Lower lobe of right lung (tissue), 2 donors: ENCODE measurements around the gene APOL4. TPM values are rescaled to one million over a fixed set of nuclear protein-coding genes. Genes with fewer than 3 reads are reported as not detected.
"Not testable (repeated sequence)": the region's sequence is repeated elsewhere in the genome, so short reads cannot be mapped to it uniquely, and the experiment has no call there.

Source experiments
- ATAC-seq, 2 donors: fragments of 200-7000 bp; cut with Tn5 transposase; one replicate each; pipeline ENCODE4 v1.9.1; 2020 to 2022; ENCODE audit warnings: mild to moderate bottlenecking in 2 of 2, moderate library complexity in 2 of 2
- DNase-seq: peaks from one replicate; pipeline ENCODE4 v3.0.0-alpha.2; 2020
- H3K27ac ChIP-seq: fragments of 200-600 bp; one replicate; pipeline ENCODE4 v1.8.0; 2022
- H3K27me3 ChIP-seq: fragments of 200-600 bp; one replicate; pipeline ENCODE4 v1.8.0; 2022; ENCODE audit warnings: low read depth
- H3K36me3 ChIP-seq: fragments of 200-600 bp; one replicate; pipeline ENCODE4 v1.8.0; 2022; ENCODE audit warnings: mild to moderate bottlenecking
- H3K4me1 ChIP-seq: fragments of 200-600 bp; one replicate; pipeline ENCODE4 v1.8.0; 2022
- H3K4me3 ChIP-seq: fragments of 200-600 bp; one replicate; pipeline ENCODE4 v1.8.0; 2022; ENCODE audit warnings: mild to moderate bottlenecking
- H3K9me3 ChIP-seq: fragments of 200-600 bp; one replicate; pipeline ENCODE4 v1.8.0; 2022
- intact Hi-C: fragments of 100-400 bp; cut with DNase I; formaldehyde crosslinking; loops from one replicate; pipeline ENCODE4 v1.11.0; 2022
- long read RNA-seq: library from polyadenylated mRNA; unstranded; transcript quantifications from one replicate; pipeline ENCODE4 v2.0.0, GENCODE V29; 2021
- total RNA-seq: library from RNA; stranded (reverse); fragmentation: NEBNext Ultra II Directional; extraction: Animal tissue kit (Norgen Biotek cat#: 25700); gene quantifications from one replicate; pipeline ENCODE4 v1.2.1, GENCODE V29; 2021
- TF ChIP-seq, protein P1 (sequence below): fragments of 200-600 bp; IDR thresholded peaks from one replicate; pipeline ENCODE4 v1.8.0; 2022; ENCODE audit warnings: antibody characterized with exemption, mild to moderate bottlenecking
- donor health status: DM: no; HTN: yes; CAD: no; lungs with severe emphysema.

APOL4 gene, protein sequence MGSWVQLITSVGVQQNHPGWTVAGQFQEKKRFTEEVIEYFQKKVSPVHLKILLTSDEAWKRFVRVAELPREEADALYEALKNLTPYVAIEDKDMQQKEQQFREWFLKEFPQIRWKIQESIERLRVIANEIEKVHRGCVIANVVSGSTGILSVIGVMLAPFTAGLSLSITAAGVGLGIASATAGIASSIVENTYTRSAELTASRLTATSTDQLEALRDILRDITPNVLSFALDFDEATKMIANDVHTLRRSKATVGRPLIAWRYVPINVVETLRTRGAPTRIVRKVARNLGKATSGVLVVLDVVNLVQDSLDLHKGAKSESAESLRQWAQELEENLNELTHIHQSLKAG
- 29.0 TPM for total RNA-seq
- long read RNA-seq, partial matches to known transcripts: 51 of 57 reads
- long read RNA-seq, other reads (novel, unspliced or antisense): 6 of 57 reads

DNA sequence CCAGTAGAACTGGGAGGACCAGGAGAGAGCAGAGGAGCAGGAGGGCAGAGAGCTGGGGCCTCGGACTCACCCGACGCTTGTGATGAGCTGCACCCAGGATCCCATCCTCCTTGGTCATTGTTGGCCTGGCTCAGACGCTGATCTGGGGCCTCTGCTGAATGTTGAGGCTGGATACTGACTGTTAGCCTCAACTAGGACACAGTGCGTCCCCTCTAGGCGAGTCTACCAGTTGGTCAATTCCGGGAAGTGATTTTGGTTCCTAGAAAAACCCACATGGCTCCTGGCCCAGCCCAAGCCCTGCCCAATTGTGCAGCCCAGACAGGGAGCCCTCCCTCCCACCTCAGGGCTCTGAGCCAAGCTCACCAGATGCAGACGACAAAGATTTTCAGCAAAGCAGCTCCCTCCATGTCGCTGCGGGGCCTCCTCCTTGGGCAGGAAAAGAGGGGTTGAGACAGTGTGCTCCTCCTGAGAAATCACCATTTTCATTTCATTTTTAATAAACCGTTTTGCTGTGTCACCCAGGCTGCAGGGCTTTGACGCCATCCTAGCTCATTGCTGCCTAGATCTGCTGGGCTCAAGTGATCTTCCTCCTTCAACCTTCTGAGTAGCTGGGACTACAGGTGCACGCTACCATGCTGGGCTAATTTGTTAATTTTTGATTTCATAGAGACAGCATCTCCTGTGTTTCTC is at the start of gene APOL4:
TSS of gene APOL4 (minus strand) at position 180 of the 690 bp plus-strand sequence. CDS start at position 105, 75 bp downstream.
- H3K36me3 ChIP-seq: no peaks in the 10 kb centered on the region
- no peaks in the 10 kb centered on the region for H3K27me3 ChIP-seq
- peaks cover 35% of the 10 kb centered on the region for H3K4me1 ChIP-seq
- intact Hi-C loops: no loop called here
- peak; percentile 67 to 84 for ATAC-seq
- H3K4me3 ChIP-seq: peak within 1 kb of the TSS; percentile 38
- TF ChIP-seq, protein P1, sequence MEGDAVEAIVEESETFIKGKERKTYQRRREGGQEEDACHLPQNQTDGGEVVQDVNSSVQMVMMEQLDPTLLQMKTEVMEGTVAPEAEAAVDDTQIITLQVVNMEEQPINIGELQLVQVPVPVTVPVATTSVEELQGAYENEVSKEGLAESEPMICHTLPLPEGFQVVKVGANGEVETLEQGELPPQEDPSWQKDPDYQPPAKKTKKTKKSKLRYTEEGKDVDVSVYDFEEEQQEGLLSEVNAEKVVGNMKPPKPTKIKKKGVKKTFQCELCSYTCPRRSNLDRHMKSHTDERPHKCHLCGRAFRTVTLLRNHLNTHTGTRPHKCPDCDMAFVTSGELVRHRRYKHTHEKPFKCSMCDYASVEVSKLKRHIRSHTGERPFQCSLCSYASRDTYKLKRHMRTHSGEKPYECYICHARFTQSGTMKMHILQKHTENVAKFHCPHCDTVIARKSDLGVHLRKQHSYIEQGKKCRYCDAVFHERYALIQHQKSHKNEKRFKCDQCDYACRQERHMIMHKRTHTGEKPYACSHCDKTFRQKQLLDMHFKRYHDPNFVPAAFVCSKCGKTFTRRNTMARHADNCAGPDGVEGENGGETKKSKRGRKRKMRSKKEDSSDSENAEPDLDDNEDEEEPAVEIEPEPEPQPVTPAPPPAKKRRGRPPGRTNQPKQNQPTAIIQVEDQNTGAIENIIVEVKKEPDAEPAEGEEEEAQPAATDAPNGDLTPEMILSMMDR: no peak
- H3K9me3 ChIP-seq: no peaks in the 10 kb centered on the region
- peak; percentile 82 for DNase-seq
- peak within 1 kb of the TSS; percentile 60 for H3K27ac ChIP-seq

GRCh38 chr22:36250292-36250960 is 48.8 kb upstream of the APOL4 start:
- DNase-seq, H3K36me3 ChIP-seq, H3K4me3 ChIP-seq, H3K9me3 ChIP-seq, H3K27me3 ChIP-seq, ATAC-seq, intact Hi-C loops, H3K27ac ChIP-seq: not testable (repeated sequence)
- peaks cover 30% of the 10 kb centered on the region for H3K4me1 ChIP-seq

GRCh38 chr22:36249160-36249559 is 47.6 kb upstream of the APOL4 start:
- H3K27ac ChIP-seq: no peak overlapping the region
- intact Hi-C loops: no loop called here
- TF ChIP-seq, protein P1: no peak
- H3K4me3 ChIP-seq: no peak overlapping the region
- no peaks in the 10 kb centered on the region for H3K9me3 ChIP-seq
- H3K36me3 ChIP-seq: no peaks in the 10 kb centered on the region
- DNase-seq (no peak), ATAC-seq (no peak)
- no peaks in the 10 kb centered on the region for H3K27me3 ChIP-seq
- H3K4me1 ChIP-seq: peaks cover 19% of the 10 kb centered on the region

DNA sequence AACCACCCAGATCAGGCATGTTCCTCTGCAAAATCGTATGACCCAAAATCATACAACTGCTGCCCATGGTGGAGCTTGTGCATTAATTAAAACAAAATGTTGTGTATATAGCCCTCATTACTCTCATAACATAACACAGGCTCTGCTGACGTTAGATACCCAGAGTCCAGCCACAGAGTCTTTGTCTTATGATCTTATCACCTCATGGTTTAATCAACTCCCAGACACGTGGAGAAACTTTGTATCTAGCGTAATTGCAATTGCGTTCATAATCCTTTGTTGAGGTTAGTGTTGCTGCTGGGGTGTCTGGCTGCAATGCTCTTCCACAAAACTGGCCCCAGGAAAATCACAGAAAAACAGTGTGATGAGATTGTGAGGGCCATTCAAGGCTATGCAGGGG is 46.3 kb upstream of the APOL4 start:
- intact Hi-C loops: no loop called here
- TF ChIP-seq, protein P1: no peak
- no peak overlapping the region for H3K27ac ChIP-seq

DNA sequence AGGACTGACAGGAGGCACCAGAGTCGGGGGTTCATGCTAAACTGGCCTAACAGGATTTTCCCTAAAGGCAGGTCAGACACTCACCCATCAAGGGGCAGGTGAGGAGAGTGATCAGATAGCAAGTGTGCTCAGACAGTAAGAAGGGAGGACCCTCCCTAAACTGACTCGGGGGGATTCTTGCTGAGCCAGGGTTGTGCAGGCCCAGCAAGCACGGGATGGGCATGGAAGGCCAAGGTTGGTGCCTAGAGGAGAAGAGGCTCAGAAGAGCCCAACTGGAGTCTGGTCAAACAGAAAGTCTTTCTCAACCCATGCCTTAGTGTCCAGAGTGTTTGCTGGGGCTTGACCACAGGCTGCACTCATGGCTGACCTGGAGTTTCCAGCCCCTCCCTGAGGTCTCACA is 45.1 kb upstream of the APOL4 start:
- TF ChIP-seq, protein P1: no peak
- H3K4me1 ChIP-seq: peaks cover 6% of the 10 kb centered on the region
- H3K27ac ChIP-seq: no peak overlapping the region
- no peak overlapping the region for H3K4me3 ChIP-seq
- intact Hi-C loops: no loop called here
- ATAC-seq (peak in 1 of 2 donors; percentile 17), DNase-seq (no peak)
- H3K36me3 ChIP-seq: no peaks in the 10 kb centered on the region
- no peaks in the 10 kb centered on the region for H3K9me3 ChIP-seq
- no peaks in the 10 kb centered on the region for H3K27me3 ChIP-seq

More for the DNA sequence above, 46.3 kb upstream of the APOL4 start:
- Histone ChIP-seq H3K27me3 (no peaks in the 10 kb centered on the region), H3K4me1 (peaks cover 15% of the 10 kb centered on the region), H3K36me3 (no peaks in the 10 kb centered on the region), H3K9me3 (no peaks in the 10 kb centered on the region), H3K4me3 (no peak overlapping the region)
- no peak for DNase-seq
- ATAC-seq: no peak
